Measurements from ENCODE around the gene AFF4.
A peak's percentile ranks its signal among the peaks of the same experiment; 100 is the strongest.
"Not testable (repeated sequence)": the region's sequence is repeated elsewhere in the genome, so short reads cannot be mapped to it uniquely, and the experiment has no call there.

The AFF4 gene, protein sequence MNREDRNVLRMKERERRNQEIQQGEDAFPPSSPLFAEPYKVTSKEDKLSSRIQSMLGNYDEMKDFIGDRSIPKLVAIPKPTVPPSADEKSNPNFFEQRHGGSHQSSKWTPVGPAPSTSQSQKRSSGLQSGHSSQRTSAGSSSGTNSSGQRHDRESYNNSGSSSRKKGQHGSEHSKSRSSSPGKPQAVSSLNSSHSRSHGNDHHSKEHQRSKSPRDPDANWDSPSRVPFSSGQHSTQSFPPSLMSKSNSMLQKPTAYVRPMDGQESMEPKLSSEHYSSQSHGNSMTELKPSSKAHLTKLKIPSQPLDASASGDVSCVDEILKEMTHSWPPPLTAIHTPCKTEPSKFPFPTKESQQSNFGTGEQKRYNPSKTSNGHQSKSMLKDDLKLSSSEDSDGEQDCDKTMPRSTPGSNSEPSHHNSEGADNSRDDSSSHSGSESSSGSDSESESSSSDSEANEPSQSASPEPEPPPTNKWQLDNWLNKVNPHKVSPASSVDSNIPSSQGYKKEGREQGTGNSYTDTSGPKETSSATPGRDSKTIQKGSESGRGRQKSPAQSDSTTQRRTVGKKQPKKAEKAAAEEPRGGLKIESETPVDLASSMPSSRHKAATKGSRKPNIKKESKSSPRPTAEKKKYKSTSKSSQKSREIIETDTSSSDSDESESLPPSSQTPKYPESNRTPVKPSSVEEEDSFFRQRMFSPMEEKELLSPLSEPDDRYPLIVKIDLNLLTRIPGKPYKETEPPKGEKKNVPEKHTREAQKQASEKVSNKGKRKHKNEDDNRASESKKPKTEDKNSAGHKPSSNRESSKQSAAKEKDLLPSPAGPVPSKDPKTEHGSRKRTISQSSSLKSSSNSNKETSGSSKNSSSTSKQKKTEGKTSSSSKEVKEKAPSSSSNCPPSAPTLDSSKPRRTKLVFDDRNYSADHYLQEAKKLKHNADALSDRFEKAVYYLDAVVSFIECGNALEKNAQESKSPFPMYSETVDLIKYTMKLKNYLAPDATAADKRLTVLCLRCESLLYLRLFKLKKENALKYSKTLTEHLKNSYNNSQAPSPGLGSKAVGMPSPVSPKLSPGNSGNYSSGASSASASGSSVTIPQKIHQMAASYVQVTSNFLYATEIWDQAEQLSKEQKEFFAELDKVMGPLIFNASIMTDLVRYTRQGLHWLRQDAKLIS

DNA sequence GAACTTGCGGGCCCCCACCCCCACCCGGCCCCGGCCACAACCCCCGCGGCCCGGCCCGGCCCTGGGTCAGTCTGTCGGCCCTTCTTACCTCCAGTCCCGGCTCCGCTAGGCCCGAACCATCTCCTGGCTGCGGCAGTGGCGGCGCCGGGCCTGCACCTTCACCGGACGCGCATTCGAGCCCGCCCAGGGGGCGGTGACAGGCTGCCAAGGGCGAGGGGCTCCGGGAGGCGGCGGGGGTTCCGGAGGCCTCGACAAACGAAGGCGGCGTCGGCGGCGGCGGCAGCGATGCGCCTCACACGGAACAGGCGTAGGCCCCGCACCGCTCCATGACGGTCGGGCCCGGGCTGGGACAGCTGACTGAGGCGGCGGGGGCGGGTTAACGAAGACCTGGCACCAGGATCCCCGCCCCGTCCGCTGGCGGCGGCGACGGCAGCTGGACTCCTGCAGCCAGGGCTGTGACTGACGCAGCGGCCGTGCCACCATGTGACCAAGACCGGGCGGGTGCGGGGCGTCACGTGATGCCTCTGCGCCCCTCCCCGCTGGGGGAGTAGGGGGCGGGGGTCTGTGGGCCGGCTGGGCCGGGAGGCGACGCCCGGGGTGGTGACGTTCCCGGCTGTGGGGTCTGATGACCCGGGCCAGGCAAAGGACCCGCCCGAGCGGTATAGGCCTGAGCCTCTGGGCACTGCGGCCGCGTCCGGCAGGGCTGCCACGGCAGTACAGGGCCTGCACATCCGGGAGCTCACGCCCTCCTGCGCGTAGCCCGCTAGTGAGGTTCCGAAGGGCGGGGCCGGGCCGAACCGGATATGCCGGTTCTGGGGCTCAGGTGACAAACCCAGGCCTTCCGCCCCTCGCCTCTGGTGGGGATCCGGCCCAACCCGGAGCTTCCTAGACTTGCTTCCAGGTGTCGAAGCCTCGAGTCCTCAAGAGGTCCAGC is at the start of gene AFF4:
Gene AFF4 (minus strand): TSS at position 464 of the 934 bp plus-strand sequence. CDS start 26,445 bp downstream, outside the sequence.
- DNase-seq: peak; percentile 69

DNA sequence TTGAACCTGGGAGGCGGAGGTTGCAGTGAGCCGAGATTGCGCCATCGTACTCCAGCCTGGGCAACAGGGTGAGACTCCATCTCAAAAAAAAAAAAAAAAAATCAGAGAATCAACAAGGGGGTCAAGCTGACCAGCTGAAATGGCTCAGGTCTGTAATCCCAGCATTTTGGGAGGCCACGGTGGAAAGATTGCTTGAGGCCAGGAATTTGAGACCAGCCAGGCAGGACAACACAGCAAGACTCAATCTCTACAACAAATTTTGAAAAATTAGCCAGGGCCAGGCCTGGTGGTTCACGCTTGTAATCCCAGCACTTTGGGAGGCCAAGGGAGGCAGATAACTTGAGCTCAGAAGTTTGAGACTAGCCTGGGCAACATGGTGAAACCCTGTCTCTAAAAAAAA is 45.0 kb upstream of the AFF4 start:
- not testable (repeated sequence) for DNase-seq

DNA sequence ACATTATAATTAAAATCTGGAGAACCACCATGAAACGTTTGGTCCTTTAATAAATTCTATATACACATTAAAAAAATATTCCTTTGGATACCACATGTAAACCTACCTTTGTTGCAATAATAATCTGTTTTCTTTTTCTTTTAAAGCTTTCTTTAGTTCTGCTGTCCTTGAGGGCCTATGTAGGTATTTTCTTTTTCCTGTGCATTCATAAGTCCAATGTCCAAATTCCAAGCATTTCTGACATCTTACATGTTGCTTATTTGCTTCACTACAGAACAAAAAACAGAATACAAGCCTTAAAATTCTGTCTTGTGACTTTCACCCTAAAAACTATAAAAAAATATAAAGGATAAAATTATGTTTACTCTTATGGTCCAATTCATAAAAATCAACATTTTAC is 43.2 kb upstream of the AFF4 start:
- DNase-seq: no peak

DNA sequence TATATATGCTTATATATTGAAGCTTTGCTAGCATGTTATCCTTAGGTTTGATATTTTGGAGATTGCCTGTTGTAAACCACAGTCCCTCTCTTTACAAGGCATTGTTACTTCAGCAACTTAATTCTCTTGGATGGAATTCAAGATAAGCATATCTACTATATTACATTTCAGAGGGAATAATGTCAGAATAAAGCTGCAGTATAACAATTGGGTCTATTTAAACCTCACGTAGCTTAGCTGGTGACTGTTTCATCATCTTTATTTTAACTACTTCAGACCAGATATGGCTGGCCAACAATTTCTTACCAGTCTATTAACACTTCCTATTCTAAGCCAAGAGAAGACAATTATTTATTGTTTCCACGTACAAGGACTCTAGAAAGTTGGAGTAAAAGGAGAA is 35.8 kb upstream of the AFF4 start:
- DNase-seq: no peak

DNA sequence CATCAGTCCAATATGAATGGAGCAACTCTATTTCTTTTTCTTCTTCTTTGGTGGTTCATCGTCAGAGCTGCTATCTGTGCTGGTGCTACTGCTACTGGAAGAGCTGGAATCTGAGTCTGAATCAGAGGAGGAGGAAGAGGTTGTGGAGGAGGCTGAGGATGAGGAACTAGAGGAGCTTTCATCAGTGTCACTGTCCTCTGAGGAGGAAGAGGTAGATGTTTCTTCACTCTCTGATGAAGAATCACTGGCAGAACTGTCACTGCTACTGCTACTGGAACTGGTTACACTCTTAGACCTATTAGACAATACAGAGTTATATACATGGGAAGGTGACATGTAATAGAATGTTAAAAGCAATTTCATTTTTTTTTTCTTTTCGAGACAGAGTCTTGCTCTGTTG is 35.1 kb upstream of the AFF4 start:
- DNase-seq: no peak

DNA sequence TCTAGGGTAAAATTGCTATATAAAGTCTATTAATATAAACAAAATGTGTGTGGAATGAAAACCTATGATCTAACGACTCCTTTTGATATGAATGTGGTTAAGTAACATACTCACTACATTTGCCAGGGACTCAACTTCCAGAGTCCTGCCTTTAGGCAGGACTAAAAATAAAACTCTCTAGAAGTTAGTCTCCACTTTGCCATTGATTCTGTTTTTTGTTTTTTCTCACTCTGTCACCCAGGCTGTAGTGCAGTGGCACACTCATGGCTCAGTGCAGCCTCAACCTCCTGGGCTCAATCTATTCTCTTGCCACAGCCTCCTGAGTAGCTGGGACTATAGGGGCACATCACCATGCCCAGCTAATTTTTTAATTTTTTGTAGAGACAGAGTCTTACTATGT is 32.9 kb upstream of the AFF4 start:
- no peak for DNase-seq

DNA sequence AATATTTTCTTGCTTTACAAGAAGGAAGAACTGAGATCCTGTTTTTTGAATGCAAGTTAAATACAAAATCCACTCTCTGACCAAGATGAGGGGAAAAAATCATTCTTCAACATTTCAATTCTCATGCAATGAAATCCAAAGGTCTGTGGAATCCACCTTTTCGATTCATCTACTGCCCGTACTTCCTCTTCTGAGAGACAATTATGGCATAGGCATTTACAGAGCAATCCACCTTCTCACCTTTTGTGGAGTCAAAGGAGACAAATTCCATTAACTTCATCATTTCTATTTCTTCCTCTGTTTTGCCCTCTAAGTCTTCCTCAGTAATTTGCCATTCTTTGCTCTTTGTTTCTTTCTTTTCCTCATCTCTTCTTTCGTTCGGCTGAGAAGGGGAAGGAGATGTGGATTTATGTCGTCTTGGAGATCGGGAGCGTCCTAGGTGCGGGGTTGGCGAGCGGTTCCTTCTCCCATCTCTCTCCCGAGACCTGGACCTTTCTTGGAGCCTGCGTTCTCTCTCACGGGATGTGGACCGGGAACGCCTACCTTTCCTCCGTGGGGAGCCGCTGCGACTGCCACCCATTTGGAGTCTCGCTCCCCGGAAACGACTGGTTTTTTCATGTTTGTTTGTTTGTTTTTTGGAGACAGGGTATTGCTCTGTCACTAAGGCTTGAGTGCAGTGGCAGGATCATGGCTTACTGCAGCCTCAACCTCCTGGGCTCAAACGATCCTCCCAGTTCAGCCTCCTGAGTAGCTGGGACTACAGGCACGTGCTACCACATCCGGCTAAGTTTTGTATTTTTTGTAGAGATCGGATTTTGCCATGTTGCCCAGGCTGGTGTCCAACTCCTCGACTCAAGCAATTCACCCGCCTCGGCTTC is 24.3 kb upstream of the AFF4 start:
- no peak for DNase-seq

DNA sequence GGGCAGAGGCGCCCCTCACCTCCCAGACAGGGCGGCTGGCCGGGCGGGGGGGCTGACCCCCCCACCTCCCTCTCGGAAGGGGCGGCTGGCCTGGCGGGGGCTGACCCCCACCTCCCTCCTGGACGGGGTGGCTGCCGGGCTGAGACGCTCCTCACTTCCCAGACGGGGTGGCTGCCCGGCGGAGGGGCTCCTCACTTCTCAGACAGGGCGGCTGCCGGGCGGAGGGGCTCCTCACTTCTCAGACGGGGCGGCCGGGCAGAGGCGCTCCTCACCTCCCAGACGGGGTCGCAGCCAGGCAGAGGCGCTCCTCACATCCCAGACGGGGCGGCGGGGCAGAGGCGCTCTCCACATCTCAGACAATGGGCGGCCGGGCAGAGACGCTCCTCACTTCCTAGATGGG is 19.5 kb upstream of the AFF4 start:
- not testable (repeated sequence) for DNase-seq

DNA sequence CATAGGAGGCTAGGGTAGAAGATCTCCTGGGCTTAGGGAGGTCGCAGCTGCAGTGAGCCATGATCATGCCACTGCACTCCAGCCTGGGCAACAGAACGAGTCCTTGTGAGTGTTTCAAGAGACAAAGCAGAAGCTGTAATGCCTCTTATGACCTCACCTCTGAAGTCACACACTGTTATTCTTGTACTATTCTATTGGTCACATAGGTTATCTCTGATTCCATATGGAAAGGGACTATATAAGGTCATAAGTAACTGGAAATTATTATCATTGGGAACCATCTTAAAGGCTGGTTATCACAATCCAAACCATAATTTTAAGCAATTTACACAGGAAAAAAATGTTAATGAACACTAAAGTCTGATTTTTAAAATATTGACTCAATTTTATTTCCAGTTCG is 17.9 kb upstream of the AFF4 start:
- DNase-seq: no peak

DNA sequence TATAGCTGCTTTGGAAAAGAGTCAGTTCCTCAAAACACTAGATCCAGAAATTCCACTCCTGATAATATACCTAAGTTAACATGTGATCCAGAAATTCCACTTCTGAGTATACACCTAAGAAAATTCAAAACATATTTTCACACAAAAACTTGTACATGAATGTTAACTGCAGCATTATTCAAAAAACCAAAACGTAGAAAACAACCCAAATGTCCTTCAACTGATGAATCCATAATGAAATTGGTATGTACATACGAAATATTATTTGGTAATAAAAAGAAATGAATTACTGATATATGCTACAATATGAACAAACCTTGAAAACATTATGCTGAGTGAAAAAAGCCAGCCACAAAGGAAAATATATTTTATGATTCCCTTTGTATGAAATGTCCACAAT is 16.5 kb upstream of the AFF4 start:
- DNase-seq: no peak

DNA sequence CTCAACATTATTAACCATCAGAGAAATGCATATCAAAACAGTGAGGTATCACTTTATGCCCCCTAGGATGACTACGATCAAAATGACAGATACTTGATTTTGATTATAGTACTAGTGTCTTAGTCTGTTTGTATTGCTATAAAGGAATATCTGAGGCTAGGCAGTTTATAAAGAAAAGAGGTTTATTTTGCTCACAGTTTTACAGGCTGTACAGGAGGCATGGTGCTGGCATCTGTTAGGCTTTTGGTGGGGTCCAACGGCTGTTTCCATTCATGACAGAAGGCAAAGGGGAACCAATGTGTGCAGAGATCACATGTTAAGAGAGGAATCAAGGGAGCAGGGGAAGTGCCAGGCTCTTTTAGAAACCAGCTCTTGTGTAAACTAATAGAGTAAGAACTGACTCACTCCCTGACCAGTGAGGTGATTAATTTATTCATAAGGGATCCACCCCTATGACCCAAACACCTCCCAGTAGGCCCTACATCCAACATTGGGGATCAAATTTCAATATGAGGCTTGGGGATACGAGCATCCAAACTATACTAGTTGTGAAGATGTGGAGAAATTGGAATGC is 16.0 kb upstream of the AFF4 start:
- no peak for DNase-seq

DNA sequence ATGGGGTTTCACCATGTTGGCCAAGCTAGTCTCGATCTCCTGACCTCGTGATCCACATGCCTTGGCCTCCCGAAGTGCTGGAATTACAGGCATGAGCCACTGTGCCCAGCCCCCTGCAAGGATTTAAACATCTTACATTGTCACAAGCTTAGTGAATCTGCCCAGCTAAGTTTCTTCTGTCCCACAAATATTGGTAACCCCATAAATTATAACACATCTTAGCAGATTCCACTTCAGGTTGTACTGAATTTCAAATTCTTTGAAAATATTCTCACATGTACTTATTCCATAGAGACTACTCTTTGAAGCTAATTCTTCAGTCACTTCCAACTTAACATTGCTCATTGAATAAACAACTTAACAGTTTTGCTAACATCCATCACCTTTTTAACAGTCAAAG is 13.4 kb upstream of the AFF4 start:
- DNase-seq: no peak

DNA sequence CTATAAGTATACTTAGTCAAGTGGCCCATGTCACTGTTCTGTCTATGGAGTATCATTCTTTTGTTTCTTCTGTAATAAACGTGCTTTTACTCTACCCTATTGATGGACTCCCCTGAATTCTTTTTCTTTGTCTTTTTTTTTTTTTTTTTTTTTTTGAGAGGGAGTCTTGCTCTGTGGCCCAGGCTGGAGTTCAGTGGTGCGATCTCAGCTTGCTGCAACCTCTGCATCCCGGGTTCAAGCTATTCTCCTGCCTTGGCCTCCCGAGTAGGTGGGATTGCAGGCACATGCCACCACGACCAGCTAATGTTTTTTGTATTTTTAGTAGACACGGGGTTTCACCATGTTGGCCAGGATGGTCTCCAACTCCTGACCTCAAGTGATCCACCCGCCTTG is 9.0 kb upstream of the AFF4 start:
- DNase-seq: not testable (repeated sequence)

DNA sequence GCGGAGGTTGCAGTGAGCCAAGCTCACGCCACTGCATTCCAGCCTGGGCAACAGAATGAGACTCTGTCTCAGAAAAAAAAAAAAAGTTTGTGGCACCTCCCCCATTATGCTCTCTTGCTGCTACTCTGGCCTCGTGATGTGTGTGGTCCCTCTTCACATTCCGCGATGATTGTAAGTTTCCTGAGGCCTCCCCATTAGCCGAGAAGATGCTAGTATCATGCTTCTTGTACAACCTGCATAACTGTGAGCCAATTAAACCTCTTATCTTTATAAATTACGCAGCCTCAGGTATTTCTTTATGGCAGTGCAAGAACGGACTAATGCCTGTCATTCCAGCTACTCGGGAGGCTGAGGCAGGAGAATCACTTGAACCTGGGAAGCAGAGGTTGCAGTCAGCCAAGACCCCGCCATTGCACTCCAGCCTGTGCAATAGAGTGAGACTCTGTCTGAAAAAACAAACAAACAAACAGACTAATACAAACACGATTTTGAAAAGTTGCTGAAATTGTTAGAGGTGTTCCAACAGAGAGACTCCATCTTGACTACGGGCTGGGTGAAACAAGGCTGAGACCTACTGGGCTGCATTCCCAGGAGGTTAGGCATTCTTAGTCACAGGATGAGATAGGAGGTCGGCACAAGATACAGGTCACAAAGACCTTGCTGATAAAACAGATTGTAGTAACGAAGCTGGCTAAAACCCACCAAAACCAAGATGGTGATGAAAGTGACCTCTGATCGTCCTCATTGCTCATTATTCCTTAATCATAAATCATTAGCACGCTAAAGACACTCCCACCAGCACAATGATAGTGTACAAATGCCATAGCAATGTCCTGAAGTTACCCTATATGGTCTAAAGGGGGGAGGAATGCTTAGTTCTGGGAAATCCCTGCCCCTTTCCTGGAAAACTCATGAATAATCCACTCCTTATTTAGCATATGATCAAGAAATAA is 8.3 kb upstream of the AFF4 start:
- no peak for DNase-seq

DNA sequence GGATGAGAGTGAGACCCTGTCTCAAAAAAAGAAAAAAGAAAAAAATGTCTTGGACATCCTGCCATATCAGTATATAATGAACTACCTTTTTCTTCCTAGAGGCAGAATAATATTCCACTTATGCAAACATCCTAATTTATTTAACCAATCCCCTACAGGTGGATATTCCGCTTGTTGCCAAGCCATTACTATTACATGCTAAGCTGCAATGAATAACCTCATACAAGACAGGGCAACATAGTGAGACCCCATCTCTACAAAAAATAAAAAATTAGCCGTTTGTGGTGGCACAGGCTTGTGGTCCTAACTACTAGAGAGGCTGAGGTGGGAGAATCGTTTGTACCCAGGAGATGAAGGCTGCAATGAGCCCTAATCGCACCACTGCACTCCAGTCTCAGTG is 1.7 kb upstream of the AFF4 start:
- DNase-seq: no peak

DNA sequence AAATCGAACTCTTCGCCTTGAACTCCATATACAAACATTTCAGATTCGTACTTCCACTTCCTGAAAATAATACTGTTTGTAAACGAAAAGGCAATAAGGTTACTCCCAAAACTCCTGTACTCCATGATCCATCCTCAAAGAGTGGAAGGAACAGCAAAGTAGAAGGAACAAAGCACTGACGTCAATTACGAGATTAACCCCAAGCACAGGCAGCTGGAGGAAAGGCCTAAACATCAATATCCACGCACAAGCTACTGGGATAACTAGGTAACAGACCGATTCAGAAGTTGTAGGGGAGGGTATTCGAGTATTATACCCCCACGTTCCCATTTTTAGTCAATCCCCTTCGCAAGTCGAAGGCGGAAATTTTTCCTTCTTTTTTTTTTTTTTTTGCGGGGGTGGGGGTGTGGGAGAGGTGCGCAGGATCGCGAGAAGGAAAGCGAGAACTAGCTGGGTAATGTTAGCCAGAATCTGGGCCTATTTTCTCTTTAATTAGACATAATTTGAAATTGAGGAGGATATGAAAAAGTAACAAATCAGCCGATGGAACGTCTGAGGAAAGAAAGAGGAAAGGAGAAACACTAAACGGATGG is 909 bp downstream of the AFF4 start:
- DNase-seq: peak; percentile 9

DNA sequence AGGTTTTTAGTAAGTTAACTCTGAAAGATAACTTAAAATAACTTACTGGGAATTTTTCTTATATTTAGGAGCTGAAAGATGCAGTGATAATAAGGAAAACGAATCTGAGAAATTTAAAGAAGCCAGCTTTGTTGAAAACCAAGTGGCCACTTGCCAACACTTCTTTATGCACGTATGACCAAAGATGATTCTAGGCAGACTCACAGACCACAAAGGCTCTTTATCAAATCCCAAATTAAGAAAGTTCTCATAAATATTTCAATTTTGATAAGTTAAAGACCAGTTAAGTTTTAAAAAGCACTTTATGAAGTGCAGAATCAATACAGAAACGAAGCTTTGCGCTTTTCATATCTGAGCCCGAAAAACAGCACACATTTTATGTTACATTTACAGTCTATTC is 1.5 kb downstream of the AFF4 start:
- DNase-seq: no peak

DNA sequence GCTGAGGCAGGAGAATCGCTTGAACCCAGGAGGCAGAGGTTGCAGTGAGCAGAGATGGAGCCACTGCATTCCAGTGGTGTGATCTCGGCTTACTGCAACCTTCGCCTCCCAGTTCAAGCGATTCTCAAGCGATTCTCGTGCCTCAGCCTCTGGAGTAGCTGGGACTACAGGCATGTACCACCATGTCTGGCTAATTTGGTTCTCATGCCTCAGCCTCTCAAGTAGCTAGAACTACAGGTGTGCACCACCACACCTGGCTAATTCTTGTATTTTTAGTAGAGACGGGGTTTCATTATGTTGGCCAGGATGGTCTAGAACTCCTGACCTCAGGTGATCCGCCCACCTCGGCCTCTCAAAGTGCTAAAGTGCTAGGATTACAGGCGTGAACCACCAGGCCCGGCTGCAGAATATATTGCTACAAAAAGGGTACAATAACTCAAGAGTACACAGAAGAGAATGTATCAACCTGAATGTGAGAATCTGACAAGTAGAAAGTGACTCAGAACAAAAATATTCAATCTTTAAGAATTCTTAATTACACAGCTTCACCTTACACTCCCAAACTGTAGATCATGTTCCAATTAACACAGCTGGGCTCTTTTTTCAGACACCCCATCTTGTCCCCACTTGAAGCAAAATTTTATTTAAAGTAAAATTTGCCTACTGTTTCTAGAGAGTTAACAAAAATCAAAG is 2.2 kb downstream of the AFF4 start:
- DNase-seq: not testable (repeated sequence)

Measured in DMS153 (cell line).